Nucleus accumbens (tissue), 56 donors: ENCODE data around the gene FAM209A.
A peak's percentile ranks its signal among the peaks of the same experiment; 100 is the strongest.
"Not testable (repeated sequence)": the region's sequence is repeated elsewhere in the genome, so short reads cannot be mapped to it uniquely, and the experiment has no call there.

ENCODE experiments used
- DNase-seq, 56 donors: peaks; one replicate each; lab custom pipeline; 2025; lab: John Stamatoyannopoulos, UW

FAM209A gene

DNA sequence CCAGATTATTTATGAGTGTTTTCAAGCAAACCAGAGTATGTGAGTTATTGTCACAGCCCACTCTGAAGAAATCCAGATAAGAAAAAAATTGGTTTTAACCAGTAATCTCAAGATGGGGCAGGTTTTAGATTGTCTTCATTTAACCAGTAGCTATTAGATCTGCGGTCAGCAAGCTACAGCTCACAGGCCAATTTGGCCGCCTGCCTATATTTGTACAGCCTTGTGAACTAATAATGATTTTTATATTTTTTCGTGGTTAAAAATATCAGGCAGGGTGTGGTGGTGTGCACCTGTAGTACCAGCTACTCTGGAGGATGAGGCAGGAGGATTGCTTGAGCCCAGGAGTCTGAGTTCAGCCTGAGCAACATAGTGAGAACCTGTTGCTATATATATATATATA lies 13.5 kb downstream of the FAM209A start:
- no peak for DNase-seq

DNA sequence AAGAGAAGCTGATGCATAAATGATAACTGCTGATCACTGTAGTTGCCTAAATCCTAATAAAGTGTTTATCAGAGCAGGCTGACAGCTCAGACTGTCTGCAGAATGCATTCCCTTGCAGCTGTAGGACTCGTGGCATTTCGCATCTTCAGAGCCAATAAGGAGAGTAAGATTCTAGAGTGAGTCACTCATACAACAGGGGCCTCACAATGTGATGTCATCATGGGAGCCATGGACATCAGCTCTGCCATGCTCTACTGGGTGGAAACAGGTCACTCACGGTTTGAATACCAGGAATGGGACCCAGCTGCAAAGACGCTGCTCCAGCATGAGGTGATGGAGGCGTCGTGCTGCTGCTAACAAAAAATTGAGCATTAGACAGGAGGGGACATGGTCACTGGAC lies 15.9 kb downstream of the FAM209A start:
- DNase-seq: no peak

DNA sequence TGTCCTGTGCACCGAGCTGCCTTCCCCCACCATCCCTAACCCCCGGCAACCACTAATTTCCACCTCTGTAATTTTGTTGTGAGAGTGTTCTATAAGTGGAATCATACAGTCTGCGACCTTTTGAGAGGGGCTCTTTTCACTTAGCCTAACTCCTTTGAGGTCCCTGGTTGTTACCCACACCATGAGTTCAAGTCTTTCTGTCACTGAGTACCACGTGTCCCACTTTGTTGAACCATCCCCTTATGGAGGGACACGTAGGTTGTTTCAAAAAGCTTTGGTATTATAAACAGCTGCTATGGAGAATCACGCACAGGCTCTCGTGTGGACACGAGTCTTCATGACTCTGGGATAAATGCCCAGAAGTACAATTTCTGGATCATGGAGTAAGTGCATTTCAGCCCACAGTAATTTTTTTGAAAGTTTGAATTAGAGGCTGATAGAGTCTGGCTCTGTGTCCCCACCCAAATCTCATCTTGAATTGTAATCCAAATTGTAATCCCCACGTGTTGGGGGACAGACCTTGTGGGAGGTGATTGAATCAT lies 18.0 kb downstream of the FAM209A start:
- DNase-seq: no peak

DNA sequence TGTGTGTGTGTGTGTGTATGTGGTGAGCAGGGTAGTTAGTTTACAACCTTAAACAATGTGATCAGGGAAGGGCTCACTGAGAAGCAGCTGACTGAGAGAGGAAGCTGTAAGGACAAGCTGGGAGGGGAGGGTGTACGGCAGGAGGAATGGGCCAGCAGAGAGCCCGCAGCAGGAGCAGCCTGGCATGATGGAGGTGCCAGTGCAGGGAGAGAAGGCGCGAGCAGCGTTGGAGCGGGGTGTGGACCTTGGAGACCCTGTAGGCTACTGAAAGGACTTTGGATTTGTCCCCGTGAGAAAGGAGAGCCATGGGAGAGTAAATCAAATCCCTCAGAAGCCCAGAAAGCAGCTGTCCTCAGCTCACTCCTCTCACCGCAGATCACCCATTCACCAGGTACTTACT lies 27.0 kb downstream of the FAM209A start:
- no peak for DNase-seq

DNA sequence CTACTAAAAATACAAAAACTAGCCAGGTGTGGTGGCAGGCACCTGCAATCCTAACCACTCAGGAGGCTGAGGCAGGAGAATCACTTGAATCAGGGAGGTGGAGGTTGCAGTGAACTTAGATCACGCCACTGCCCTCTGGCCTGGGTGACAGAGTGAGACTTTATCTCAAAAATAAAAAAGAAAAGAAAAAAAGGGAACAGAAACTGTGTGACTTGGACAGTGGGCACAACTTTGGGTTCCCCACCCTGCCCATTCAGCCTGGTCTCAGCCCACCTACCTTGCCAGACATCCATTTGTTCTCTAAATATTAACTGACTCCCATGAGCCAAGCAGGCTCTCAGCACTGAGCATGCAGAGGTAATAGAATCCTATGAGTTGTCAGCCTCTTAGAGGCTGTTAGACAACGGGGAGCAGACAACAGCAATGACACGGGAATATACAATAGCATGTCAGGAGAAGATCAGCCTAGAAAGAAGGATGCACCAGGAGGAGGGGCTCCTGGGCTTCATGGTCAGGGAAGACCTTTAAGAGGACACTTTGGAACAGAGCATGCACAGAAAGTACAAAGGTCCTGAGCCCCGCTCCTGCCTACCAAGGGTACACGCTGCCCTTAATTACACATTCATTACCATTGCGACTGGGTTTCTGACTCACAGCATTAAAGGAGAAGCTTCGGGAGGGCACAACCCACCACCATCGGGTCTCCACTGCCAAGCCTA lies 28.5 kb downstream of the FAM209A start:
- DNase-seq: no peak

DNA sequence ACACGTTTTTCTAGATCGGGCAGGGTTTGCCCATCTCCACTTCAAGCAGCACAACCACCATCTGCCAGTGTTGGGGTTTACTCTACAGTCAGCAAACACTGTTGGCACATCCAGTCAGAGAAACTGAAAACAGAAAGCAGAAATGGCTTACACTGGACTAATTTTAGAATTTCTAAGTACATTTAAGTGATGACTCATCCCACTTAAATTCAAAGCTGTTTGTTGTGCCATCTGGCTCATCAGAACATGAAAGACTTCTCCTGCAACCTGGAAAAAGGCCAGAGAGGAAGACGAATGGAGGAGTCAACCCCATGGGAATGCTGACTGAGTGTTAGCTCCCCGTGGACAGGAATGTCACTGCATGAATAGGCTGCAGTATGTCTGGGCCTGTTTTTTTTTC lies 30.3 kb downstream of the FAM209A start:
- peak in 12 of 56 donors; percentile 1 to 42 (median 12) for DNase-seq

DNA sequence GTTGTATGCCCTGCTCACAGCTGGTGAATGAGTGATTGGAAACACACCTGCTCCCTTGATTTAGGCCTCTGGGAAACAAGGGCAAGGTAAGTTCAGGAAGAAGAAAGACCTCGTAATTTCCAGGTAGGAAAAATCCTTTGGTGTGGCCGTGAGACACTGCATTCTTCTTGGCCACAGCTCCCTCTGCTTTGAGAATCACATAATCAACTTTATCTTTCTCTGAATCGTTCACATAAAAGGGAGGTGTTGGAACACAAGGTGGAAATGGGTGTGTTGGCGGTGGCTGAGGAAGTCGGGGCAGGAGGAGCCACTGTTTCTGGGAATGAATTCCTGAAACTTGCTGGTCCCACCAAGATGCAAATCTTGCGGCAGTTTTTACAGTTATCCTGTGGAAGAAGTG lies 34.4 kb downstream of the FAM209A start:
- DNase-seq: no peak

DNA sequence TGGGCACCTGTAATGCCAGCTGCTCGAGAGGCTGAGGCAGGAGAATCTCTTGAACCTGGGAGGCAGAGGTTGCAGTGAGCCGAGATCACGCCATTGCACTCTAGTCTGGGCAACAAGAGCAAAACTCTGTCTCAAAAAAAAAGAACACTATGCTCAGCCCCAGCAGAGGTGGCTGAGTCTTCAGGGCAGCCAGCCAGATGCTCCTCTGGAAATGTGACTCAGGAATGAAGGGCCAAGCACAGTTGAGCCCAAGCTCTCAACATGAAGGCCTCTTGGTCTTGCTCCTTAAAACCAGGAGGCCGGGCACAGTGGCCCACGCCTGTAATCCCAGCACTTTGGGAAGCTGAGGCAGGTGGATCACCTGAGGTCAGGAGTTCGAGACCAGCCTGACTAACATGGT lies 40.0 kb downstream of the FAM209A start:
- DNase-seq: not testable (repeated sequence)

DNA sequence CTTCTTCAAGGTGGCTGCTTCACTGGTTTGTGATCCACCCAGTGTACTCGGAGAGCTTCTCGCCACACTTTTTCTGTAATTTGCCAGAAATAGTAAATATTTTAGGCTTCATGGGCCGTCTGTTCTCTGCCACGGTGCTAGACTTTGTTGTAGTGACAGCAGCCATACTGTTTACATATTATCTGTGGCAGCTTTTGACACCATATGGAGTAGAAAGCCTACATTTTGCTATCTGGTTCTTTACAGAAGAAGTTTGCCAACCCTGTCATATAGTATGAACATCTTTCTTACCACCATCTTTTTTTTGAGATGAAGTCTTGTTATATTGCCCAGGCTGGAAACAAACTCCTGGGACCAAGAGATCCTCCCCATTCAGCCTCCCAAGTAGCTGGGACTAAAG lies 41.0 kb downstream of the FAM209A start:
- no peak for DNase-seq

DNA sequence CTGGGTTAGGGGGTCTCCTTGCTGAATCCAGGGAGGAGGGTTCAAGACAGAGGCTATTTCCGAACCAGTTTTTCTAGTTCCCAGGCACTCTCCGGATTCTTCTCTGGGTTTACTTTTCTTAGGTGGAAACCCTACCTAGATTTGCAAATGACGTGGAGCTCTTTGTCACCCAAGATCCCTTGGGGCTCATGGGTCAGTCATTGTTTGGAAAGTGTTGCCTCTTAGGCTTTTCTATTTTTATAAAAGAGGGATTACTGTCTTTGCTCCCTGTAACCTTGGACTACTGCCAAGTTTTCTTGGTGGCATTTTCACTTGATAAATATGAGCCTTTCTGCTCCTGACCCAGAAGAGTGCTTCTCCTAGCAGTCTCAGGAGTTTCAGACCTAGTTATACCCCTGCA lies 42.1 kb downstream of the FAM209A start:
- DNase-seq: no peak

DNA sequence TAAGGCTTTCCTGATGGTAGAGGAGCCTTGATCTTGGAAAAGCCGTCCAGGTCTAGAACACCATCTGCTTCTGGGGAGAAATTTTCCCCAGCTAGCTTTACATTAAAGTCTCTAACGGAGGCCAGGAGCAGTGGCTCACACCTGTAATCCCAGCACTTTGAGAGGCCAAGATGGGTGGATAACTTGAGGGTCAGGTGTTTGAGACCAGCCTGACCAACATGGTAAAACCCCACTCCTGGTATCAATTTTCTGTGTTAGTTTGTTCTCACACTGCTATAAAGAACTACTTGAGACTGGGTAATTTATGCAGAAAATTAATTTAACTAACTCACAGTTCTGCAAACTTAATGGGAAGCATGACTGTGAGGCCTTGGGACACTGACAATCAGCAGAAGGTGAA lies 46.3 kb downstream of the FAM209A start:
- no peak for DNase-seq

DNA sequence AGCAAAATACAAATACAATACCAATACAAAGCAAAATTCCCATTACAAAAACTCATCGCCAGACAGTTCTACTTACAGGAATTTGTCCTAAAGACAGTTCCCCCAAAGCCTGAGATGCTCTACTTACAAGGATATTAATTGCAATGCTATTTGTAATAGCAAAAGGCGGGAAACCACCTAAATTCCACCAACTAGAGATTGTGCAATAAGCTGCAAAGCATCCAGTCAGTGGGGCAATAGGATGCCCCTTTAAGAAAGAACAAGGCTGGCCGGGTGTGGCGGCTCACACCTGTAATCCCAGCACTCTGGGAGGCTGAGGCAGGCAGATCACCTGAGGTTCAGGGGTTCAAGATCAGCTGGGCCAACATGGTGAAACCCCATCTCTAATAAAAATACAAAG lies 47.6 kb downstream of the FAM209A start:
- DNase-seq: no peak

DNA sequence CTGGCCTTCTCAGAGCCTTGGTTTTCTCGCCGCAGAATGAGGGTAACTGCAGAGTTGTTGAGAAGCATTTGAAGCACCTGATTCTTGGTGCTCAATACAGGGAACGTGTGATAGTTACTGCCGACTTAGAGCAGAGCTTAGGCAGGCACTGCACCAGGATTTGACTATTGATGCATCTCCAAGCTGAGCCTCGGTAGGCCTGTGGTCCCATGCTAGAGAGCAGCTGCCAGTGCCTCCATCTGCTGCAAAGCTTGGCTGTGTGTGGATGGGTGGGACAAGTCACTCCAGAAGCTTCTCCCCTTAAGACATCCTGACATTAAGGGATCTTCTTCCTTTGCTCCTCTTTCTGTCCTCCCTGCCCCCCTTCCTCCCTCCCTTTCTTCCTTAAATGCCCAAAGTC lies 49.4 kb downstream of the FAM209A start:
- no peak for DNase-seq

DNA sequence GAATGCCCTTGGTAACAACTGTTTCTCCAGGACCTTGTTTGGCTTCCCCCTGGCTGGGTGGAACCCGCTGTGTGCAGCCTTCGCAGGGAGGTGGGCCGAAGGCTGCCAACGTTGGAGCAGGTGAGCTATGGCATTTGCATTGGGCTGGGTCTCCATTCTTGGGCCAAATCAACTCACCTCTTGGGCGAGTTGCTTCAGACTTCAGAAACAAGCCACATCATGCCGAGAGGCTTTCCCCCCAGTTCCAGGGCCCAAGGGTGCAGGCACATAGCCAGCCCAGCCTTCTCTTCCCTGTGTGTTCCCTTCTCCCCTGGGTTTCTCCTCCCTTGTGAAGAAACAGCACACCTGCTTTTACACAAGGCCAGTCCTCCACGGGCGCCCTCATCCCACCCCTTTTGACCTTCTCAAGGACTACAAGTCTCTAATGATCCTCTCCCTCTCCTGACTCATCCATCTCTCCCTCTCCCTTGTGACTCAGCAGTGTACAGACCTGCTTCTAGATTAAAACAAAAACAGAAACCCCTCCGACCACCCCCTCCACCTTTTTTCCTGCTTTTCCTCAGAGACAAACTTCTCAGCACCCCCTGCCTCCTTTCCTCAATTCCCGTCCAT lies 50.1 kb downstream of the FAM209A start:
- DNase-seq: no peak

DNA sequence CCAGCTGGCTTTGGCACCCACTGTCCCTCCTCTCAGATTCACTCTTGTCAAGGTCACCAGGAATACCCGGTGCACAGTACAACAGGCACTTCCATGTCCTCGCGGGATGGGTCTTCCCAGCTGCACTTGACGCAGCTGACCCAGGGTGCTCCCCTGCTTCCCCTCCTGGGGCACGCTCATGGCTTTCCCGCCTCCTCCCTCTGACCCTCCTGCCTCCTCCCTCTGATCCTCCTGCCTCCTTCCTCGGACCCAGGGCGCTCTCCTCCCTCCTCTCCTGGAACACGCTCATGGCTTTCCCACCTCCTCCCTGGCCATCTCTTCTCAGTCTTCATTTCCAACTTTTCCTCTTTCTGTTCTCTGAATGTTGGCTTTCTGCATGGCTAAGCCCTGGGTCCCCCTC lies 50.6 kb downstream of the FAM209A start:
- DNase-seq: no peak
